ENCODE measurements around the gene ZKSCAN8.

ZKSCAN8 gene

DNA sequence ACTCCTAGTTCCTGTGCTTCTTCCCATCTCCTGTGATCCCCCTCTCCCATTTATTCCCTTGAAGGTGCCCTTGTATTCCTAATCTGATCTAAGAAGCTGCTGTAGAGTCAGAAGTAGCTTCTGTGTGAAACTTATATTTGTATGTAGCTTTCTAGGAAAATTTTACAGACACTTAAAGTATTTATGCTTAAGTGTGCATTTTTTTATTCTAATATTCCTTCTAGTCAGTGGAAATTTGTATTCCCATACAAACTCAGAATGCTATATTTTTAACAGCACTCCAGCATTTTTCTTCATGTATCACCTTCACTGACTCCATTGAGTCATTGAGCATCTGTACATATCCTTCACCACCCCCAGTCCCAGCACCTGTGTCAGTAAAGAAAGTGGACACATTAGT, 12.7 kb downstream of the ZKSCAN8 start:
- no peak for TF ChIP-seq EZH2phosphoT487 (conservative IDR thresholded peaks at IDR 0.05; ENCODE audit: low read length)
- TF ChIP-seq, protein P1, sequence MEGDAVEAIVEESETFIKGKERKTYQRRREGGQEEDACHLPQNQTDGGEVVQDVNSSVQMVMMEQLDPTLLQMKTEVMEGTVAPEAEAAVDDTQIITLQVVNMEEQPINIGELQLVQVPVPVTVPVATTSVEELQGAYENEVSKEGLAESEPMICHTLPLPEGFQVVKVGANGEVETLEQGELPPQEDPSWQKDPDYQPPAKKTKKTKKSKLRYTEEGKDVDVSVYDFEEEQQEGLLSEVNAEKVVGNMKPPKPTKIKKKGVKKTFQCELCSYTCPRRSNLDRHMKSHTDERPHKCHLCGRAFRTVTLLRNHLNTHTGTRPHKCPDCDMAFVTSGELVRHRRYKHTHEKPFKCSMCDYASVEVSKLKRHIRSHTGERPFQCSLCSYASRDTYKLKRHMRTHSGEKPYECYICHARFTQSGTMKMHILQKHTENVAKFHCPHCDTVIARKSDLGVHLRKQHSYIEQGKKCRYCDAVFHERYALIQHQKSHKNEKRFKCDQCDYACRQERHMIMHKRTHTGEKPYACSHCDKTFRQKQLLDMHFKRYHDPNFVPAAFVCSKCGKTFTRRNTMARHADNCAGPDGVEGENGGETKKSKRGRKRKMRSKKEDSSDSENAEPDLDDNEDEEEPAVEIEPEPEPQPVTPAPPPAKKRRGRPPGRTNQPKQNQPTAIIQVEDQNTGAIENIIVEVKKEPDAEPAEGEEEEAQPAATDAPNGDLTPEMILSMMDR (IDR thresholded peaks at IDR 0.05; ENCODE audit: insufficient read depth, low read length, poor library complexity, severe bottlenecking) = no peak
- peaks cover 9% of the 10 kb centered on the region; the same call in 1 of the 2 replicates for H3K9me3 ChIP-seq (ENCODE audit: insufficient read depth, low read length)
- no peaks in the 10 kb centered on the region for H3K79me2 ChIP-seq (ENCODE audit: insufficient read depth, low read length)
- peaks cover 65% of the 10 kb centered on the region for H3K36me3 ChIP-seq (ENCODE audit: low read length)
- H4K20me1 ChIP-seq (ENCODE audit: low read depth, low read length) = no peaks in the 10 kb centered on the region
- no peaks in the 10 kb centered on the region for H3K9me2 ChIP-seq (replicated peaks; ENCODE audit: insufficient read depth, low read length)
- H3K27ac ChIP-seq (ENCODE audit: low read depth, low read length) = no peak overlapping the region
- no peaks in the 10 kb centered on the region for H3F3A ChIP-seq (ENCODE audit: insufficient read depth)
- no peak overlapping the region for H3K9ac ChIP-seq (ENCODE audit: low read length)
- H3K4me2 ChIP-seq (ENCODE audit: low read depth, low read length, poor library complexity, severe bottlenecking) = no peak overlapping the region
- H3K27me3 ChIP-seq (ENCODE audit: low read length) = no peaks in the 10 kb centered on the region
- H2AFZ ChIP-seq (ENCODE audit: low read depth, low read length, severe bottlenecking) = no peak overlapping the region
- H3K4me3 ChIP-seq (ENCODE audit: insufficient read depth, low read length, poor library complexity, severe bottlenecking) = no peak overlapping the region

DNA sequence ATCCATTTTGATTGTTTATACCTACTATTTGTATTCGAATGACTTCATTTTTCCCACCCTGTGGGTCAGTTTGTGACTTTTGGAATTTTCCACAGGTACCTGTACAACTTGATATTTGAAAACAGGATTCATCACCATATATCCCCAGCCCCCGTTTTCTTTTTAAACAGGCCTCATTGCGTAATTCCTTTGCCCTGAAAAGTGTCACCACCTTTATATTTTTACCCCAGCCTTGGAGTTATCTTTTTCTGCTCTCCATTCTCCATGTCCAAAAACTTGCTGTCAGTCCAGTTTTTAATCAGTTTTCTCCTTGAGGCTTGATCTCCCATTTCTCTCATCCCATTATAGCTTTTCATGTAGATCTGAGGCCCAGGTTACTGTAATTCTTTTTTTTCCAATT, 16.6 kb downstream of the ZKSCAN8 start:
- H3K4me3 ChIP-seq (ENCODE audit: insufficient read depth, low read length, poor library complexity, severe bottlenecking) = no peak overlapping the region
- no peak for TF ChIP-seq EZH2phosphoT487 (conservative IDR thresholded peaks at IDR 0.05; ENCODE audit: low read length)
- TF ChIP-seq, protein P1 (IDR thresholded peaks at IDR 0.05; ENCODE audit: insufficient read depth, low read length, poor library complexity, severe bottlenecking) = no peak

DNA sequence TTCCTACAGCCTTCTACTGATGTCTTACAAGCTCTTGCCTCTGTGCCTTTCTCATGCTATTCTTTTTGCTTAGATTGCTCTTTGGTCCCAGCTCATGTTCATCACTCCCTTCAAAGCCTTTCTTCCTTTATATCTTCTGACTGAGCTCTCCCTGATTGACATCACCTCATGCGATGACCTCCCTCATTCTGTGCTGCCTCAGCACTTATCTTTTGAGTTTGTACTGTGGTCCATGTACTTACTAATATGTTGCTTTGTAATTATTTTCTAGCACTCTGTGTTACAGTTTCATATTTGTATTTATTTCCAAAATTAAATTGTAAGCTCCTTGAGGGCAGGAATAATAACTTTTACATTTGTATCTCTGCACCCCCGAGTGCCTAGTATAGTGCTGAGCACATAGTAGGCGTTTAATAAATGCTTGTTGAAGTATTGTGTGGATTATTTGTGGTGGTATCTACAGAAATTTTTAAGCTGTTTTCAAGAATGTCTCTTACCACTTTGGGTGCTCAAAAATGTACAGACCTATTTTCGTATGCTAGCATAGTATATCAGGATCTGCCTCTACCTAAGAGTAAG, 17.4 kb downstream of the ZKSCAN8 start:
- H3K27me3 ChIP-seq (ENCODE audit: low read length) = no peaks in the 10 kb centered on the region

More for the DNA sequence above, 16.6 kb downstream of the ZKSCAN8 start:
- Histone ChIP-seq H3K36me3 (ENCODE audit: low read length) (peaks cover 31% of the 10 kb centered on the region), H3K27me3 (ENCODE audit: low read length) (no peaks in the 10 kb centered on the region), H4K20me1 (ENCODE audit: low read depth, low read length) (no peaks in the 10 kb centered on the region), H3K4me2 (ENCODE audit: low read depth, low read length, poor library complexity, severe bottlenecking) (no peak overlapping the region), H3K27ac (ENCODE audit: low read depth, low read length) (no peak overlapping the region), H3K79me2 (ENCODE audit: insufficient read depth, low read length) (no peaks in the 10 kb centered on the region), H3K9ac (ENCODE audit: low read length) (no peak overlapping the region), H2AFZ (ENCODE audit: low read depth, low read length, severe bottlenecking) (no peak overlapping the region), H3F3A (ENCODE audit: insufficient read depth) (peaks cover 19% of the 10 kb centered on the region), H3K9me3 (ENCODE audit: insufficient read depth, low read length) (peaks cover 4% of the 10 kb centered on the region; the same call in 1 of the 2 replicates), H3K9me2 (replicated peaks; ENCODE audit: insufficient read depth, low read length) (no peaks in the 10 kb centered on the region)

More for the DNA sequence above, 17.4 kb downstream of the ZKSCAN8 start:
- H3K4me2 ChIP-seq (ENCODE audit: low read depth, low read length, poor library complexity, severe bottlenecking) = no peak overlapping the region
- H3K79me2 ChIP-seq (ENCODE audit: insufficient read depth, low read length) = no peaks in the 10 kb centered on the region
- no peak overlapping the region for H3K27ac ChIP-seq (ENCODE audit: low read depth, low read length)
- no peak overlapping the region for H2AFZ ChIP-seq (ENCODE audit: low read depth, low read length, severe bottlenecking)
- no peak overlapping the region for H3K9ac ChIP-seq (ENCODE audit: low read length)
- H4K20me1 ChIP-seq (ENCODE audit: low read depth, low read length) = no peaks in the 10 kb centered on the region
- no peak overlapping the region for H3K4me3 ChIP-seq (ENCODE audit: insufficient read depth, low read length, poor library complexity, severe bottlenecking)
- H3K9me3 ChIP-seq (ENCODE audit: insufficient read depth, low read length) = no peaks in the 10 kb centered on the region
- TF ChIP-seq EZH2phosphoT487 (conservative IDR thresholded peaks at IDR 0.05; ENCODE audit: low read length) = no peak
- TF ChIP-seq, protein P1 (IDR thresholded peaks at IDR 0.05; ENCODE audit: insufficient read depth, low read length, poor library complexity, severe bottlenecking) = no peak
- H3K36me3 ChIP-seq (ENCODE audit: low read length) = peaks cover 23% of the 10 kb centered on the region
- H3K9me2 ChIP-seq (replicated peaks; ENCODE audit: insufficient read depth, low read length) = no peaks in the 10 kb centered on the region
- H3F3A ChIP-seq (ENCODE audit: insufficient read depth) = peaks cover 19% of the 10 kb centered on the region
